ENCODE data around the gene CHRM2. TPM values are rescaled to one million over a fixed set of nuclear protein-coding genes. Genes with fewer than 3 reads are reported as not detected.

Gene CHRM2
- total RNA-seq, 4 donors from 2014 or later: not detected

DNA sequence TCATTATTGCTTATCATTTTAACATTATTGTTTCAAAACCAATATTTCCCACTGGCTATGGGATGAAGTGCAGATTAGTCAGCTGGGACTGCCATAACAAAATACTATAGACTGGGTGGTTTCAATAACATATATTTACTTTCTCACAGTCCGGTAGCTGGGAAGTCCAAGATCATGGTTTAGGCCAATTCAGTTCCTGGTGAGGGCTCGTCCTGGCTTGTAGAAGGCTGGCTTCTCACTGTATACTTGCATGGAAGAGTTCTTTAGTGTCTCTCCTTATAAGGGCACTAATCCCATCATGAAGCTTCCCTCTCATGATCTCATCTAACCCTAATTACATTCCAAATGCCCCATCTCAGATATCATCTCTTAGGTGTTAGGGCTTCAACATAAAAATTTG is 101.3 kb downstream of the CHRM2 start:
- TF ChIP-seq CTCF (IDR thresholded peaks at IDR 0.05; ENCODE audit: low read depth): no peak

GRCh38 chr7:136971776-136972175 is 103.3 kb downstream of the CHRM2 start:
- no peak for TF ChIP-seq CTCF (IDR thresholded peaks at IDR 0.05; ENCODE audit: low read depth)

- TF ChIP-seq CTCF (IDR thresholded peaks at IDR 0.05; ENCODE audit: low read depth): no peak
These were observed 108.2 kb downstream of the CHRM2 start for GRCh38 chr7:136976504-136977251.

GRCh38 chr7:136993377-136993776 is 124.9 kb downstream of the CHRM2 start:
- no peak for TF ChIP-seq CTCF (IDR thresholded peaks at IDR 0.05; ENCODE audit: low read depth)

DNA sequence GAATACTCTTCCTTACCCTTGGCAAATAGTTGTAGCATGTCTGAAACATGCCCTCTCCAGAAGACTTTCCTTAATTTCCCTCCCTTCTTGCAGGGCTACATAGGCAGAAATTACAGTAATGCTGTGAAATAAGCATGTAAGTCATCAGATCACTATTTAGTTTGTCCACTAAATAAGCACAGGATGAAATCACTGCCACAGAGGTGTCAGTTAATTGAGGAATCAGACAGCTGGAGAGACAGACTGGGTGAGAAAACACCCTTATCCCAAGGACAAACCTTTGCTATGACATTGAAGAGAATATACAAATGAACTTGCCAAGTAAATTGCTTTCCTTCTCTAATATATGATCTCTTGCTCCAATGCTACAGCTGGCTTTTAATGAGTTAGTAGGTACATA is 129.3 kb downstream of the CHRM2 start:
- TF ChIP-seq CTCF (IDR thresholded peaks at IDR 0.05; ENCODE audit: low read depth): no peak

DNA sequence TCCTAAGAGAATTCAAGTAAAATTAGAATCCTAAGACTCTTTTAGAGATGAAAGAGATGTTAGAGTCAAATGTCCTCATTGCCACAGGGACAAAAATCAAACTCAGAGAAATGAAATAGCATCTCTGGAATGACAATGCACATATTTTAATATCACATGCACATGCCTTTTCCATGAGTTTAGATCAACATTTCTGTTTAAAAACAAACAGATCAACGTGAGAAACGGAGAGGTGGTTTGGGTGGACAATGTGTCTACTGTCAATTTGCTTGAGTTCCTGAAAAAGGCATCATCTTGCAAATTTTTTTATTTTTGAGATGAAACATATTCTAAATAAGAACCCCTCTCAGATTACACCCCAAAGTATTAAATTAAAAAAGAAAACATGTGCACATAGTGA is 130.0 kb downstream of the CHRM2 start:
- no peak for TF ChIP-seq CTCF (IDR thresholded peaks at IDR 0.05; ENCODE audit: low read depth)

DNA sequence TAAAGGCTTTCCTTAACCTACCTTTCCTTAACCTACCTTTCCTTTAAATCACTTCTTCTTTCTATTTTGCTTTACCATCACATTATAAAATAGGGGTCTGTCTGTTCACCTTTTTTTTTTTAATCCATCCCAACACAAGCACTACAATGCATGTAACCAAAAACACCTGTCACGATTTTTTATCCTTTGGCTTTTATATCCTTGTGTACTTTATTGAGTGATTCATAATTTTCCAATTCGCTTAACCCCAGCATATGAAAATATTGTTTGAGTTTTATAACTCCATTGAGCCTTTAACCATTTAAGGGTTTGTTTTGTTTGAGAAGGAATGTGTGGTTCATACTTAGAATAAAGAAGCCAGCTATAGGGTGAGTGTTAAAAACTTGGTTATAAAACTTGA is 132.2 kb downstream of the CHRM2 start:
- TF ChIP-seq CTCF (IDR thresholded peaks at IDR 0.05; ENCODE audit: low read depth): no peak

Data from subcutaneous adipose tissue (tissue), 4 donors.